Fibroblast of gingiva (primary cell): Measurements from ENCODE around the gene FAM89B.
A peak's percentile ranks its signal among the peaks of the same experiment; 100 is the strongest.
"Not testable (repeated sequence)": the region's sequence is repeated elsewhere in the genome, so short reads cannot be mapped to it uniquely, and the experiment has no call there.

ENCODE experiments used
- DNase-seq: peaks from one replicate; pipeline ENCODE4 v3.0.0-alpha.2; 2011; ENCODE audit warnings: low read depth

FAM89B gene

DNA sequence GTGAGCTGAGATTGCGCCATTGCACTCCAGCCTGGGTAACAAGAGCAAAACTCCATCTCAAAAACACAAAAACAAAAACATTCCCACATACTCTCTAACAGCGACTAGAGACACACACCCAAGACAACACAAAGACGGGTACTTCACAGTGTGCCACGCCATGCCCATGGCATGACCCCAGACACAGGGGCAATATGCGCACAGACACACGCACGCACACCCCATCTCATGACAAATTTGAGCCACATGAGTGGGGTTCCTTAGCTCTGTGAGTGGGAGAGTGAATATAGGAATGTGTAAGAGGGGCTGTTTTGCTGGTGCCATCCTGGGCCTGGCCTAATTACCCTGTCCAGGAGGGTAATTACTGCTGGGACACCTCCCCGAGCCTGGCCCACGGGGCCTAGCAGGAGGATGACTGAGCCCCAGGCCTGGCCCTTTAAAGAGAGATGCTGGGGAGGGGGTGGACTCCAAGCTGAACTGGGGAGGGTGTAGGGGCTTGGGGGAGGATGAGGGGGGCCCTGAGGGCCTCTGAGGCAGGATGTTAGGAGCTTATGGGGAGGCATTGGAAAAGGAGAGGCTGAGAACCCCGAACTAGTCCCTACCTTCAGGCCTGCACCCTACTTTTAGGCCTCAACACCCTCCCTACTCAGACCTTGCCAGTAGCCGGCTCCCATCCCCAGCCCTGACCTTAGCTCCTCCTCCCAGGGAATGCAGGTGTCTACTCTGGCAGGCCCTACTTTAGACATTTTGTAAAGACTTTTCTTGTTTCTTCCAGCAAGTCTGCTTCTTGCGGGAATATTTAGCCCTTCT is 15.7 kb upstream of the FAM89B start:
- DNase-seq, result no peak

DNA sequence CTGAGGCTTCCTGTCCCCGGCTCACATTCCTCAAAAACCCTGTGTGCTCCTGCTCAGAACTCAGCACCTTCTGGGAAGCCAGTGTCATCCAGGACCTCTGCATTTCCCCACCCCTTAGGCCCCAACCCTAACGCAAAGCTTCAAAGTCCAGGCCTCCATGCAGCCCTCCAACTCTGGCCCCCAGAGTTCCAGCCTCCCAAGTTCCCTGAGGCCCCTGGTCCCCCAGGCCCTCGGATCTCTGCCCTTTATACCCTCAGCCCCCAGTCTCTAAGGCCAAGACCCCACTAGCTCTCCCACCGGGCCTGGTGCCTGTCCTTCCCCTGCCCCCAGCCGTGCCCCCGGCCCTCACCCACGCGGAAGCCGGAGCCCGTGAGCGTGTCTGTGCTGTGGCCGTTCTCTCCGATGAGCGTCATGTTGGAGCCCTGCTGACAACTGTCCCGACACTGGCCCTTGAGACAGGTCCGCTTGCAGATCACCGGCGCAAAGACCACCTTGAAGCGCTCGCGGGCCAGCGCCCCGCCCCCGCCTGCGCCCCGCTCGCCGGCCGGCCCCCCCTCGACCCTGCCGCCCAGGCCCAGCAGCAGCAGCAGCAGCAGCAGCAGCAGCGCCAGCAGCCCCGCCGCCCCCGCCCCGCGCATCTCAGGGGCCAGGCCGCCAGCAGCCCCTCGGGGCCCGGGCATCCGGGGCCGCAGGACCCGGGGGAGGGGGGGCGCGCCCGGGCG is 14.9 kb upstream of the FAM89B start:
- DNase-seq, result no peak

DNA sequence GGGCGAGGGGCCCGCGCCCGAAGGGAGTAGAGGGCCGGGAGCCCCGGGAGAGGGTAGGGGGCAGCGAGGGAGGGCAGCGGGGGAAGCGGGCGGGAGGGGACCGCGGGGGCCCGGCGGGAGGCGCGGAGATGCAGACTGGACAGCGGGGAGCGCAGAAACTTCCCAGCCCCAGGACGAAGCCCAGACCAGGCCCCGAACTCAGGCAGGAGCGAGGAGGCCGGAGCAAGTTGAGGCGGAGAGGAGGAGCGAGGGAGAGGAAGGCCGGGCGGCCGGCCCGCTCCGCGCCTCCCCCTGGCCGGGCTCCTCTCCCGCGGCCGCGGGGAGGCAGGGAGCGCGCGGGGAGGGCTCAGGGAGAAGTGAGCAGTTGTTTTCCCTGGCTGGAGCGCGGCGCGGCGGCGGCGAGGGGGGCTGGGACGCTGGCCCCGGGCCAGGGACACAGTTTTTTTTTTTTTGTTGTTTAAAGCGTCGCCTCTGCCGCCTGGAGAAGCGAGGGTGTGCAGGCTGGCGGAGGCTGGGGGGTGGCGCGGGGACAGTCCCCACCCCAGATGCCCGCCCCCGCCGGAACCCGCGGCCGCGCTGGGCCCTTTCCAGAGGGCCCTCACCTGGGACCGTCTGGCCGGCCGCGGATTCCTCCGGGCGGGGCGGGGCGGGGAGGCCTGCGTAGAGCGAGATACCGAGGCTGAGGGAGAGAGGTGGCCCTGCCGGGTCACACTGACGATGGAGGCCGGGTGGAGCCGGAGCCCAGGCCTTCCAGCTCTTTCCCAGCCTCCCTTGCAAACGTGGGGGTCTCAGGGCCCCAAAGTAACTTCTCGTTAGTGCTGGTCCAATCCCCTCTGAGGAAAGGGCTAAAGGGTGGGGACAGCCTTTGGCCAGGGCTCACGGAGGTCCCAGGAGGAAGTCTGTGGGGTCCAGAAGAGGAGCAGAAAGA is 14.1 kb upstream of the FAM89B start, which contains the start of gene LTBP3:
Gene LTBP3, minus strand, starts transcription at position 358 of the 928 bp plus-strand sequence. CDS start 400 bp downstream, outside the sequence.
- DNase-seq, result peak; percentile 82

DNA sequence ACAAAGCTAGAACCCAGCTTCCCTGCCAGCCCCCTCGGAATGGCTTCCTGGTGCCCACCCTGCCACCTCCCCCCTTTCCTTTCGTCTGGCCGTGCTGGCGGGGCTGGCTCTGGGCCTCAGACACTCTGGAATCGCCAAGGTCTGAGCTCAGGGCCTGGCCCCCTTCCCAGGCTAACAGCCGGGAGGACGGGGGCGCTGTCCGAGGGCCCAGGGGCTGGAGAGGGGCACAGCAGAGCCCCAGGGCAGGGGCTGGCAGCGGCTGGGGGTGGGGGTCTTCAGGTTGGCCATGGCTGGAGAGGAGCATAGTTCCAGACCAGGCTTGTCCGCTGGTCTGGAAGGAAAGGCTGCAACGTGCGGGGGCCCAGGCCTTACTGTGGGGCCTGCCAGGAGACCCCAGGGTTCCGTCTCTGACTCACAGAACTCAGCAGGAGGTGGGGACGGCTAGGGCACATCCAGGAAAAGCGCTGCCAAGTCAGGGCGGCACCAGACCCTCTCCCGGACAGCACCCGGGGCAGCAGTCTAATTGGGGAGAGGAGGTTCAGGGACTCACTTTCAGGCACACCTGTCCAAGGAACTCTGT is 13.3 kb upstream of the FAM89B start:
- DNase-seq, result no peak

DNA sequence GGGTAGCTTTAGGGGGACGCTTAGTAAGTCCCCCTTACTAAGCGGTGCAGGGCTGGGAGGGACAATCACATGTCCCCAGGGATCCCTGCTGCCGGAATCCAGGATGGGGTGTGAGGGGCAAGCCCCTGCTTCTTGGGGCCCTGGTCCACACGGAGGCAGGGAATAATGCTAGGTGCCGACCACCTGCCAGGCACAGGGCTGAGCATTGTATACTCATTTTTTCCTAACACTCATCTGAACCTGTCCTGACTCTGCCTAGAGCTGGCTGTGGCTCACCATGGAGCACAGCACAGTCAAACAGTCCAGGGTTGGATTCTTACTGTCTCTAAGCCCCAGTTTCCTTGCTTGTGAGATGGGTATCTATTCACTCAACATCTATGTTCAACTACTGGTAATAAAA is 12.8 kb upstream of the FAM89B start:
- DNase-seq, result no peak

DNA sequence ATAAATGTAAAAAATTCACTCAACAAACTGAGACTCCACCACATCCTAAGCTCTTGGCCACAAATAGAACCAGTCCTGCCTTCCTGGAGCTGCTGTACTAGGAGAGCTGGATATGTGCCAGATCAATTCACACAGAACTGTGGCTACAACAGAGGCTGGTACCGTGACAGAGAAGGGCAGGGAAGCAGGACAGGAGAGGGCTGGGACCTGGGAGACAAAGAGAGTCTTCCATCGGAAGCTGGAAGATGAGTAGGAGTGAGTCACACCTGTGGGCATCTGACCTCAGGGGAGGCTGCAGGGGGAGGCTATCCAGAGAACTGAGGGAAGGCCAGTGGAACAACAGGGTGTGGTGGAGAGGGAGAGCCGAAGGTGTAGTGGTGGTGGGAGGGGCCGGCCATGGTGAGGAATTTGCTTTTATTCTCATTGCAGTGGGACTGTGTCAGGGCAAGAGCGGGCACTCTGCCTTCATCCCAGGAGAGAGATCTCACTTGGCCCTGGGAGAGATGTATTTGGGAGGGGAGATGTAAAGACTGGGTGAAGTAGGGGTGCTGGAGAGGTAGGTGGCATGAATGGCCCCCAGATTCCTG is 12.3 kb upstream of the FAM89B start:
- DNase-seq, result no peak

DNA sequence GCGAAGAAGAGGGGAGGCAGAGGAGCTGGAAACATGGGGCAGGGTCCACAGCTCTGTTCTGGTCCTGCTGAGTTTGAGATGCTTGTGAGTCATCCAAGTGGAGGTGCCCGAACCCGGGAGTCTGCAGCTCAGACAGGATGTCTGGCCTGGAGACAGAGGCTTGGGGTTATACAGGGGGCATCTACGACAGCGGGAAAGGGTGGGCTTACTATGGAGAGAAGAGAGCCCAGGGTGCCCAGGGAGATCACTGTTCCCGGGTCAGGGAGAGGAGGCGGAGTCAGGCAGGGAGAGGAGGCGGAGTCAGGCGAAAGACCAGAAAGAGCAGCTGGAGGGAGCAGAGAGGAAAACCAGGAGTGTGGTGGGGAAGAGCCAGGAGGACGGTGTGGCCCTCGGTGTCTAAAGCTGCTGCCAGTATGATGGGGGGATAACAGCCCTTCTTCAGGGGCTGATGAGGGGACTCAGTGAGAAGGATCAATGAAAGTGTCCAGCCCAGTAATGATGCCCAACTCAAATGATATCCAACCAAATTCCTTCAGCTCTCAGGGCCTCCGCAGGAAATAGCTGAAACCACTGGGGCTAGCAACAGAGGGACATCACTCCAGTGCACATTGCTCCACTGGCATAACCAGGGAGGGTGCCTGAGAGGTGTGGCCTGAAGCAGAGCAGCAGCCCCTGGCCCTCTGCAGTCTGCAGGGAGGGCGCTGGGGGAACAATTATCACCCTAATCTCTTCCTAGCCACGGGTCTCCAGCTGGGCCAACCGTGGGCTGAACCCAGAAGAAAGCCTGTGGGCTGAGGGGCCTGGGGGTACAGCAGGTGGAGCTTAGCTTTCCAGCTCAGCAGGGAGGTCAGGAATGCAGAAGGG is 11.6 kb upstream of the FAM89B start:
- no peak for DNase-seq

DNA sequence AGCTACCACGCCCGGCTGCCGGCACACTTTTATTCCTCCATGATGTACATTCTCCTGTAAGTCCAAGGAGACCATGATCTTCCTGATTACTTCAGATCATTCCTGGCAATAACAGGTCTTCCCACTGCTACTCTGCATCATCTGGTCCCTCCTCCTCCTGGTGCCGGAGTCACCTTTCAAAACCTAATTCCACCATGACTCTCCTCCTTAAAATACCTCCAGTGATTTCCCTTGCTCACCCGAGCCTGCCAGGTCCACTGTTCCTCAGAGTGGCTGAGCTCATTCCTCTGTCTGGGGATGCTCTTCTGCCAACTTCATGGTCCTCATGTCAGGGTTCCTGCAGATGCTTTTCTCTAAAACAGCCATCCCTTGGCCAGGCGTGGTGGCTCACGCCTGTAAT is 10.3 kb upstream of the FAM89B start:
- DNase-seq, result no peak

DNA sequence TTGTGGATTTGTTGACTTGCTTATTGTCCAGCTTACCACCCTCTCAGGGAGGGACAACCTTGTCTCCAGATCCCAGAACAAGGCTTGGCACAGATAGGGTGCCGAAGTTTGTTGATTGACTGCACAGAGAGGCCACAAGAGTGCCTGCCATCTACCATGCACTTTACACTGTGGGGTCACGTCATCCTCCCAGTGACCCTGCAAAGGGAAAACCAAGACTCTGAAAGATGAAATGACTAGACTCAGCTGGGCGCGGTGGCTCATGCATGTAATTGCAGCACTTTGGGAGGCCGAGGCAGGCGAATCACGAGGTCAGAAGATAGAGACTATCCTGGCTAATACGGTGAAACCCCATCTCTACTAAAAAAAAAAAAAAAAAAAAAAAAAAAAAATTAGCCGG is 9.6 kb upstream of the FAM89B start:
- no peak for DNase-seq

DNA sequence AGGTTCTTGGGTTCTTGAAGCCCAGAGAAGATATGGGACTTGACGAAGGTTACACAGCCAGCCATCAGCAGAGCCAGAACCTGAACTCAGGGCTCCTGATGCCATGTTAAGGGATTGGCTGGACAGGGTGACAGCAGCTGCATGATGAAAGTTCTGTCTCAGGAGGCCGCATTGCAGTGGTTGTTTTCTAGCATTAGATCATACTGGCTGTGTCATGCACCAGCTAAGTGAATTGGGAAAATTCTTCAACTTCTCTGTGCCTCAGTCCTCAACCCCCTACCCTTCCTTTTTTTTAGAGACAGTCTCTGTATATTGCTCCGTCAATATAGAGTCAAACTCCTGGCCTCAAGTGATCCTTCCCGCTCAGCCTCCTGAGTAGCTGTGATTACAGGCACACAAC is 8.7 kb upstream of the FAM89B start:
- no peak for DNase-seq

DNA sequence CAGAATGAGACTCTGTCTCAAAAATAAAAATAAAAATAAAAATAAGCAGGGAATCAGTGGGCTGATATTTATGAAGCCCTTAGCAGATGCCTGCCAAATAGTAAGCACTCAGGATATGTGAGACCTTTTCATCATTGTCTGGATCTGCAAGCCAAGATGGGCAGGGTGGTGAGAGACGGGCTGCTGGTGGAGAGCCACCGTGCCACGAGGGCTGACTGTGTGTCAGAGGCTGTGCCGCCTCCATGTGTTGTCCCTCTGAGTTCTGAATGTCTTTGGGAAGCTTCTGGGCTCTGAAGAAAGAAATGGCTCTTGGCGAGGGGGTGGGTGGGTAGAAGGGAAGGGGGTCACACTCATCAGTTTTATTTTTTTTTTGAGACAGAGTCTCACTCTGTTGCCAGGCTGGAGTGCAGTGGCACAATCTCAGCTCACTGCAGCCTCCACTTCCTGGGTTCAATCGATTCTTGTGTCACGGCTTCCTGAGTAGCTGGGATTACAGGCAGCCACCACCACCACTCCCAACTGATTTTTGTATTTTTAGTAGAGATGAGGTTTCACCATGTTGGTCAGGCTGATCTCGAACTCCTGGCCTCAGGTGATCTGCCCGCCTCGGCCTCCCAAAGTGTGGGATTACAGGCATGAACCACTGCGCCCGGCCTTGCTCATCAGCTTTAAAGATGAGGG is 7.3 kb upstream of the FAM89B start:
- DNase-seq, result not testable (repeated sequence)

DNA sequence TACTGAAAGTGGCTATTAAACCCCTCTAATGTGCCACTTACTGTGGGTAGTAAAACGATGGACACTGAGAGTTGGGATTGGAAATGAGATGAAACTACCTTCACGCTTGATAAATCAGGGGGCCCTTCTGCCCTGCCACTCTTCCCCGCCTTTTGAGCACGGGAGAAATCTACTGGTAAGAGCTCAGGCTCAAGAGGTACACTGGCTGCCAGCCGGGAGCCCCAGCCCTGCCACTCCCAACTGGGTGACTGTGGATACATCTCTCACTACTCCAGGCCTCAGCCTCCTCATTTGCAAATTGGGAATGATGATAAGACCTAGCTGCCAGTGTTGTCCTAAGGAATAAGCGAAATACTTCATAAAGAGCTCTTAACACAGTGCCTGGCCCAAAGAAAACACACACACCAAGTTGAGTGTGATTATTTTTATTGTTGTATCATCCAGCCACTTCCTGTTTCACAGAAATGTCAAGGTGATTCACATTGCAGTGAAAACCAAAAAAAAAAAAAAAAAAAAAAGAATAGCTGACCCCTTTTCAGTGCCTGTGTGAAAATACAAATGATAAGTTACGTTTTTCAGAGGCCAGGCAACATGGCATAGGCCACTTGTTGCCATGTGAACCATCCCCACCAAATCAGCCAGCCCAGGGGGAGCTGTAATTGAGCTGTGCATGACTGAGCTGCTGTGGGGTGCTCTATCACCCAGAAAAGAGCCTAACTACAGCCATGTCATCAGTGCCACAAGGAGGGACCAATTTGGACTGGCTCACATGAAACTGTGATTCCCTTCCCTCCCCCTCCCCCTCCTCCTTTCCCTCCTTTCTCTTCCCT is 6.5 kb upstream of the FAM89B start:
- no peak for DNase-seq

DNA sequence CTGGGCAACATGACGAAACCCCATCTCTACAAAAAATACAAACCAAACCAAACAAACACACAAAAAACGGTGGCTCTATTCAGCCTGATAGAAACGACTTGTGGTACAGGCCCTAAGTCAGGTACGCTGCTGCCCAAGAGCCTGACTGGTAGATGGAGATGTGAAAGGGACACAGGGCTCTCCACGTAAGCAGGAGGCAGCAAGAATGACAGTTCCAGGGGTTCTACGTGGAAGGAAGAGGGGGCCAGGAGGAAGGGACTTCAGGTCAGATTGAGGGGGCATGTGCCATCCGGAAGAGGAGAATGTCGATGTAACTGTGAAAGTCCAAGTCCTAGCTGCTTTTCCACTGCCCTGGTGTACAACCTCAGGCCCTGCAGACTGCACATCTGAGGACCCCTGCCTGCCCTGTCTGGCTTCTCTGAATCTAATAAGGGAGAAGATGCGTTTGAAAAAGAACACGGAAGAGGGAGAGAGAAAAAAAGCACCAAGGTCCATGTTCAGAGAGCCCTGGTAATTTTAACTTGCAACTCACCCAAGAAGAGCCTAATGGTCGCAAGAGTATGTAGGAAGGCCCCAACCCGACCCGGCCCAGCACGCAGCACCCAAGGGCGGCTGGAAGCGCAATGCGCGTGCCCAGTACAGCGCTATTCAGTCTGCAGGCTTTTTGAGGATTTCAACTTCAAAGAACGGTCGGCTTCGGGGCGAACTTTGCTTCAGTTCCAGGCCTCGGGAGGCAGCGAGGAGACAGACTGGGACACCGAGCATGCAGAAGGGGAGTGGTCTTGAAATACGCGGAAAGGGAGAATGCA is 3.0 kb upstream of the FAM89B start:
- DNase-seq, result no peak

DNA sequence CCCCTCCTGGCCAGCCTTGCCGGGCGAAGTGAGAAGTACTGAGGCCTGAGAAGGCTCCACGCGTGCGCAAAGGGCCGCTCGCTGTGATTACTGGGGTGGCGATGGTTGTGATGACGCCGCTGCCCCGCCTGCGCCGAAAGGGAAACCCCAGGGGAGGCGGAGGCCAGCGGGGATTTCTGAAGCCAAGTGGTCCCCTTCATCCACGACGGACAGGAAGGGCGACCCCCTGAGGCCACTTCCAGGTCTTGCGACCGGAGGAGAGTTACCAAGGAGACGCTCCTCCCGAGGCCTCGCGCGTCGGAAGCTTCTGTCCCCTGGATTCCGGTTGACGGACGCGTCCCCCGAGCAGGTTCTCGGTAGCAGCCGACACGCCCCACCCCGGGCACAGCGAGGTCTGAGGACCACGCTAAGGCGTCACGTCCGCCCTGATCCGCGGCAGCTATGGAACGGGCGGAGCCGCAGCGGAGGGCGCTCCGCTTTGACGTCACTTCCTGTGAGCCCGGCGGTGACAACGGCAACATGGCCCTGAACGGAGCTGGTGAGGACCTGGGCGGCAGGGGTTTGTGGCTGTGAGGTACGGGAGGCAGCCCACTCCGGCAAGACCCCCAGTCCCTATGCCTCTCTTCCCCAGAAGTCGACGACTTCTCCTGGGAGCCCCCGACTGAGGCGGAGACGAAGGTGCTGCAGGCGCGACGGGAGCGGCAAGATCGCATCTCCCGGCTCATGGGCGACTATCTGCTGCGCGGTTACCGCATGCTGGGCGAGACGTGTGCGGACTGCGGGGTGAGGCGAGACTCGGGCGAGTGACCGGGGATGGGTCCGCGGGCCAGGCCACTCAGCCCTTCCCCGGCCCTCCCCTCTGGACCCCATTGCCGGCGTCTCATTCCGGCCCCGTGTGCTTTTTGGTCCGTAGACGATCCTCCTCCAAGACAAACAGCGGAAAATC is 2.1 kb upstream of the FAM89B start, which contains the start of gene ZNRD2:
Gene ZNRD2, plus strand, starts transcription at position 505 of the 946 bp plus-strand sequence. Its CDS starts 15 bp downstream, at position 520.
- DNase-seq, result peak; percentile 99

DNA sequence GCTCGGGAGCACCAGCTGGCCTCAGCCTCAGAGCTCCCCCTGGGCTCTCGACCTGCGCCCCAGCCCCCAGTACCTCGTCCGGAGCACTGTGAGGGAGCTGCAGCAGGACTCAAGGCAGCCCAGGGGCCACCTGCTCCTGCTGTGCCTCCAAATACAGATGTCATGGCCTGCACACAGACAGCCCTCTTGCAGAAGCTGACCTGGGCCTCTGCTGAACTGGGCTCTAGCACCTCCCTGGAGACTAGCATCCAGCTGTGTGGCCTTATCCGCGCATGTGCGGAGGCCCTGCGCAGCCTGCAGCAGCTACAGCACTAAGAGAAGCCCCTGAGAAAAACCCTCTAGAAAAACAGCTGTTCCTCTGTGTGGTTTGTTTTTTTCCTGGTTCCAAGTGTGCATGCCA is 918 bp upstream of the FAM89B start:
- DNase-seq, result no peak

DNA sequence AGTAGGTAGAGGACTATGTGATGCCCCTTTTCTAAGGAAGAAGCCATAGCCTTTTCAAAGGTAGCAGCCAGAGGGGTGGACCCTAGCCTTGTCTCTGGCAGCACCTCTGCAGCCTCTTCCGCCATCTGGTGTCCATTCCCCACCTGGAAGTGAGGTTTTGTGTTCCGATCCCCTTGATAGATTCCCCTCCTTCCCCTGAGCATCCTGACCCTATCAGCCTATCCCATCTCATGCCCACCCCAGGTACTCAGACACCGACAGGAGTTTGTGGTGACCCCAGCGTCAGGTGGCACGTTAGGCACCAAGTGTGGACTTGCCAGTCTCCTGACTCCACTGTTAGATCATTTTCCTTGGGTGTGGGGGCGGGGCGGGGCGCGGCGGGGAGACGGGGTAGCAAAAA is 398 bp upstream of the FAM89B start:
- no peak for DNase-seq
